GM23338 (cell line): ENCODE data around the gene HEBP1.

ENCODE experiments used
- CREB1 ChIP-seq: fragments of 250-450 bp; sonication (Bioruptor Pico); IDR thresholded peaks from 2 replicates; pipeline ENCODE4 v1.5.0; 2020; ENCODE audit warnings: low read depth, mild to moderate bottlenecking, moderate library complexity
- CTCF ChIP-seq, 2 experiments: fragments of 200-600 bp in 1 of 2; sonication (generic) in 1 of 2; conservative IDR thresholded peaks; 2 replicates each; pipeline versions ENCODE4 v1.5.1 to v1.6.1; 2016 to 2017; ENCODE audit warnings: antibody characterized with exemption in 2 of 2, low read depth in 2 of 2, mild to moderate bottlenecking in 2 of 2, moderate library complexity in 1 of 2
- EZH2 ChIP-seq: fragments of 200-600 bp; sonication (generic); IDR thresholded peaks from one replicate; pipeline ENCODE4 v1.8.0; 2017; ENCODE audit warnings: antibody characterized with exemption, mild to moderate bottlenecking, low read depth; ENCODE audit not compliant: unreplicated experiment
- EZH2phosphoT487 ChIP-seq: fragments of 200-600 bp; sonication (generic); IDR thresholded peaks from one replicate; pipeline ENCODE4 v1.8.1; 2018; ENCODE audit warnings: antibody characterized with exemption; ENCODE audit not compliant: unreplicated experiment
- JUNB ChIP-seq: IDR thresholded peaks from one replicate; pipeline ENCODE4 v1.6.1; 2016; ENCODE audit warnings: antibody characterized with exemption; ENCODE audit not compliant: unreplicated experiment
- POLR2AphosphoS5 ChIP-seq: IDR thresholded peaks from 2 replicates; pipeline ENCODE4 v1.6.1; 2016; ENCODE audit warnings: antibody characterized with exemption, low read depth
- REST ChIP-seq: IDR thresholded peaks from one replicate; pipeline ENCODE4 v1.6.1; 2018; ENCODE audit warnings: antibody characterized with exemption; ENCODE audit not compliant: unreplicated experiment
- ZNF114 ChIP-seq: fragments of 250-450 bp; sonication (Bioruptor Pico); IDR thresholded peaks from 2 replicates; pipeline ENCODE4 v1.5.0; 2020; ENCODE audit warnings: mild to moderate bottlenecking, moderate library complexity

- no peak for TF ChIP-seq ZNF114 (CRISPR knock-in tag)
- no peak for TF ChIP-seq EZH2phosphoT487
- TF ChIP-seq CTCF (conservative IDR thresholded peaks at IDR 0.05; ENCODE audit: low read depth in 2 of 2): no peak
- no peak for TF ChIP-seq POLR2AphosphoS5
- TF ChIP-seq EZH2: no peak
- no peak for TF ChIP-seq JUNB
- no peak for TF ChIP-seq REST
- TF ChIP-seq CREB1 (CRISPR knock-in tag): no peak
Observed at GRCh38 chr12:12947902-12948301, 52.2 kb downstream of the HEBP1 start.
